AG10803 (cell line): ENCODE measurements around the gene TMEM145.

ENCODE experiments used
- DNase-seq: peaks from one replicate; pipeline ENCODE4 v3.0.0; 2010; ENCODE audit warnings: low read depth
- H3K4me3 ChIP-seq: 2 replicates; pipeline ENCODE4 v1.5.1; 2011; ENCODE audit warnings: mild to moderate bottlenecking, low read length, control low read depth
- CTCF ChIP-seq: conservative IDR thresholded peaks from 2 replicates; pipeline ENCODE4 v1.5.1; 2011; ENCODE audit warnings: mild to moderate bottlenecking, low read length, control low read depth, inconsistent platforms

TMEM145 gene

GRCh38 chr19:42316223-42317211, 3.4 kb downstream of the TMEM145 start:
- TF ChIP-seq CTCF: no peak
- no peak overlapping the region for H3K4me3 ChIP-seq
- DNase-seq: peak; percentile 44

GRCh38 chr19:42317535-42317934, 4.4 kb downstream of the TMEM145 start:
- no peak for DNase-seq
- H3K4me3 ChIP-seq: no peak overlapping the region
- no peak for TF ChIP-seq CTCF

GRCh38 chr19:42322305-42322704, 9.2 kb downstream of the TMEM145 start:
- H3K4me3 ChIP-seq: no peak overlapping the region
- TF ChIP-seq CTCF: no peak
- no peak for DNase-seq

- TF ChIP-seq CTCF: no peak
- H3K4me3 ChIP-seq: no peak overlapping the region
- no peak for DNase-seq
These were observed 10.4 kb downstream of the TMEM145 start for GRCh38 chr19:42323473-42323851.

GRCh38 chr19:42323852-42324654, 10.9 kb downstream of the TMEM145 start:
- no peak for DNase-seq
- TF ChIP-seq CTCF: no peak
- no peak overlapping the region for H3K4me3 ChIP-seq

GRCh38 chr19:42324655-42325307, 11.7 kb downstream of the TMEM145 start:
- TF ChIP-seq CTCF: peak; percentile 94; the same call in 1 of the 2 replicates
- DNase-seq: no peak
- peak overlapping the region; percentile 29 for H3K4me3 ChIP-seq
